HepG2 (cell line): Measurements from ENCODE around the gene HEMK1. TPM values are rescaled to one million over a fixed set of nuclear protein-coding genes. Genes with fewer than 3 reads are reported as not detected.

ENCODE experiments used
- ATAC-seq: fragments of 200-7000 bp; cut with Tn5 transposase; 3 replicates; pipeline ENCODE4 v1.9.1; 2020; ENCODE audit warnings: mild to moderate bottlenecking, moderate library complexity
- BruUV-seq: library from RNA; stranded (reverse); fragments of 400-500 nt; replicated peaks from 2 replicates; lab custom pipeline; 2021; lab: Mats Ljungman, UMichigan
- CTCF ChIA-PET: fragments of 300-600 bp; formaldehyde crosslinking; extraction: SDS; loops from one replicate; lab custom pipeline; 2021; ENCODE audit warnings: low total read pairs, inconsistent platforms, low intra/inter-chr PET ratio; lab: Yijun Ruan, JAX
- POLR2A ChIA-PET: fragments of 350-600 bp; sonication (Branson Sonifier 250); formaldehyde crosslinking; loops from one replicate; lab custom pipeline; 2020; ENCODE audit warnings: antibody characterized with exemption, inconsistent platforms; lab: Yijun Ruan, JAX
- DNase-seq: peaks from one replicate; pipeline ENCODE4 v3.0.0-alpha.2; 2015; ENCODE audit warnings: low spot score
- FAIRE-seq: peaks from 3 replicates; lab custom pipeline; 2011; peaks lifted over from hg19 to GRCh38; lab: Jason Lieb, UNC
- H2AFZ ChIP-seq: one replicate; pipeline ENCODE4 v1.6.1; 2011; ENCODE audit warnings: low read length, inconsistent platforms
- H3K27ac ChIP-seq: fragments of 300-600 bp; 3 replicates; pipeline ENCODE4 v1.8.0; 2011; ENCODE audit warnings: mixed run types, mild to moderate bottlenecking, mixed read lengths, low read length, inconsistent platforms; ENCODE audit not compliant: insufficient read depth; ENCODE audit errors: extremely low read length
- H3K27me3 ChIP-seq, 2 experiments: fragments of 200-600 bp in 1 of 2; 2 replicates in 1 of 2; 3 replicates in 1 of 2; pipeline versions ENCODE4 v1.6.0 to v1.8.0; 2011; ENCODE audit warnings: low read length in 2 of 2, mild to moderate bottlenecking in 2 of 2, moderate library complexity in 2 of 2, inconsistent platforms in 1 of 2; ENCODE audit not compliant: insufficient read depth in 2 of 2, control insufficient read depth in 1 of 2
- H3K36me3 ChIP-seq, 2 experiments: fragments of 200-600 bp in 1 of 2; replicated peaks in 1 of 2; 2 replicates in 1 of 2; 3 replicates in 1 of 2; pipeline versions ENCODE4 v1.5.1 to v1.8.0; 2011; ENCODE audit warnings: low read length in 2 of 2, inconsistent platforms in 1 of 2; ENCODE audit not compliant: insufficient read depth in 2 of 2, control insufficient read depth in 1 of 2
- H3K4me1 ChIP-seq: 2 replicates; pipeline ENCODE4 v1.5.1; 2012; ENCODE audit warnings: low read length, inconsistent platforms; ENCODE audit not compliant: insufficient read depth
- H3K4me2 ChIP-seq: 2 replicates; pipeline ENCODE4 v1.6.0; 2011; ENCODE audit warnings: low read depth, low read length, inconsistent platforms
- H3K4me3 ChIP-seq, 3 experiments: fragments of 200-600 bp in 1 of 3; sonication (generic), shearing (Covaris generic) in 1 of 3; replicated peaks in 1 of 3; 2 replicates each; pipeline ENCODE4 v1.5.1; 2011 to 2016; ENCODE audit warnings: low read length in 3 of 3, inconsistent platforms in 2 of 3, low read depth in 2 of 3, mild to moderate bottlenecking in 2 of 3, control low read depth in 1 of 3, mixed read lengths in 1 of 3; ENCODE audit not compliant: insufficient read depth in 1 of 3
- H3K79me2 ChIP-seq: one replicate; pipeline ENCODE4 v1.6.1; 2011; ENCODE audit warnings: low read length, inconsistent platforms; ENCODE audit not compliant: insufficient read depth
- H3K9ac ChIP-seq: 2 replicates; pipeline ENCODE4 v1.6.0; 2011; ENCODE audit warnings: mild to moderate bottlenecking, low read depth, low read length, inconsistent platforms; ENCODE audit not compliant: insufficient read depth
- H3K9me3 ChIP-seq: 2 replicates; pipeline ENCODE4 v1.5.1; 2012; ENCODE audit warnings: mild to moderate bottlenecking, low read length
- H4K20me1 ChIP-seq: 2 replicates; pipeline ENCODE4 v1.6.0; 2011; ENCODE audit warnings: inconsistent platforms, mild to moderate bottlenecking, low read length, moderate library complexity; ENCODE audit not compliant: insufficient read depth
- CAMTA2 ChIP-seq: sonication (generic); formaldehyde crosslinking; IDR thresholded peaks from 2 replicates; pipeline ENCODE4 v1.4.0; 2020; ENCODE audit warnings: mild to moderate bottlenecking, missing genetic modification reagents, borderline replicate concordance
- HIVEP1 ChIP-seq: sonication (generic); formaldehyde crosslinking; IDR thresholded peaks from 2 replicates; pipeline ENCODE4 v1.4.0; 2020; ENCODE audit warnings: mild to moderate bottlenecking, missing genetic modification reagents
- HNRNPLL ChIP-seq: fragments of 200-400 bp; formaldehyde crosslinking; IDR thresholded peaks from 2 replicates; pipeline ENCODE4 v1.6.1; 2017; ENCODE audit warnings: mild to moderate bottlenecking, low read depth, low read length; ENCODE audit not compliant: poor library complexity, severe bottlenecking
- MXD3 ChIP-seq: IDR thresholded peaks from 2 replicates; pipeline ENCODE4 v1.6.1; 2016; ENCODE audit warnings: mild to moderate bottlenecking, missing biosample characterization, missing genetic modification reagents
- PTBP1 ChIP-seq: fragments of 200-400 bp; formaldehyde crosslinking; IDR thresholded peaks from 2 replicates; pipeline ENCODE4 v1.6.1; 2018; ENCODE audit warnings: low read length, low read depth; ENCODE audit not compliant: poor library complexity, severe bottlenecking
- SALL1 ChIP-seq: sonication (generic); formaldehyde crosslinking; IDR thresholded peaks from 2 replicates; pipeline ENCODE4 v1.8.0; 2022; ENCODE audit warnings: mild to moderate bottlenecking, missing genetic modification reagents
- SETDB1 ChIP-seq: sonication (generic); formaldehyde crosslinking; IDR thresholded peaks from 2 replicates; pipeline ENCODE4 v1.5.1; 2020; ENCODE audit warnings: missing genetic modification reagents, mild to moderate bottlenecking, borderline replicate concordance
- SNAPC2 ChIP-seq: sonication (generic); formaldehyde crosslinking; IDR thresholded peaks from 2 replicates; pipeline ENCODE4 v1.8.1; 2022; ENCODE audit warnings: mild to moderate bottlenecking, missing genetic modification reagents
- U2AF1 ChIP-seq: fragments of 200-400 bp; formaldehyde crosslinking; optimal IDR thresholded peaks from 2 replicates; pipeline ENCODE3; 2017; ENCODE audit warnings: mild to moderate bottlenecking, low read depth, low read length
- ZFP1 ChIP-seq: IDR thresholded peaks from 2 replicates; pipeline ENCODE4 v1.6.1; 2016
- ZNF331 ChIP-seq: sonication (generic); formaldehyde crosslinking; IDR thresholded peaks from 2 replicates; pipeline ENCODE4 v1.4.0; 2020; ENCODE audit warnings: missing genetic modification reagents
- ZNF350 ChIP-seq: sonication (generic); formaldehyde crosslinking; IDR thresholded peaks from 2 replicates; pipeline ENCODE4 v1.4.0; 2020; ENCODE audit warnings: mild to moderate bottlenecking, low read depth, missing genetic modification reagents, borderline replicate concordance
- ZNF414 ChIP-seq: sonication (generic); formaldehyde crosslinking; IDR thresholded peaks from 2 replicates; pipeline ENCODE4 v1.5.0; 2020; ENCODE audit warnings: missing genetic modification reagents
- WGBS: methylation state at CpG from one replicate; pipeline ENCODE4 v1.1.6; 2017; ENCODE audit warnings: low lambda C conversion rate; 5-methylcytosine and 5-hydroxymethylcytosine counted together
- in situ Hi-C: cut with HindIII; loops from 2 replicates; pipeline ENCODE4 v1.10.0; 2017; ENCODE audit warnings: low pct_unique_long_range_greater_than_20kb; ENCODE audit not compliant: extremely low pct_ligation_motif_present
- intact Hi-C: fragments of 100-400 bp; cut with micrococcal nuclease; formaldehyde crosslinking; loops from one replicate; pipeline ENCODE4 v1.10.0; 2022; ENCODE audit not compliant: unreplicated experiment
- polyA plus RNA-seq, 8 experiments: library from polyadenylated mRNA; depleted of rRNA in 3 of 8; stranded (reverse) in 7 of 8; unstranded in 1 of 8; fragments of >200 nt; fragmentation: Illumina TruSeq in 4 of 8; extraction: Trizol in 4 of 8; gene quantifications; 2 replicates each; pipeline versions ENCODE4 v1.2.1 to v1.2.3, GENCODE V29; 2011 to 2016; ENCODE audit warnings: low read depth in 4 of 8, missing spikeins in 1 of 8, mixed read lengths in 1 of 8; ENCODE audit not compliant: insufficient read depth in 1 of 8
- total RNA-seq, 5 experiments: library from RNA; depleted of rRNA; stranded (reverse); fragments of >200 nt; fragmentation: Illumina TruSeq; extraction: Trizol; gene quantifications; 2 replicates each; pipeline ENCODE4 v1.2.3, GENCODE V29; 2016; ENCODE audit warnings: low read depth in 1 of 5
- TF ChIP-seq, protein P1 (sequence below): sonication (generic); formaldehyde crosslinking; IDR thresholded peaks from 2 replicates; pipeline ENCODE4 v1.5.0; 2020; ENCODE audit warnings: missing genetic modification reagents
- TF ChIP-seq, protein P2 (sequence below): sonication (generic); formaldehyde crosslinking; IDR thresholded peaks from 2 replicates; pipeline ENCODE4 v1.5.1; 2020; ENCODE audit warnings: missing genetic modification reagents, mild to moderate bottlenecking, borderline replicate concordance
- TF ChIP-seq, protein P3 (sequence below): sonication (generic); formaldehyde crosslinking; IDR thresholded peaks from 2 replicates; pipeline ENCODE4 v1.9.0; 2022; ENCODE audit warnings: missing genetic modification reagents, mild to moderate bottlenecking, borderline replicate concordance

Gene HEMK1
- total and polyA plus RNA-seq, 2 of the 13 experiments (the other 11 are each of a cell fraction or from before 2014, with no cell fraction given): 9.8 to 12.6 TPM

- WGBS: no CpG with 5 or more reads among the region's 1 CpG
- no TSS peak for BruUV-seq
- H3K36me3 ChIP-seq: no peaks in the 10 kb centered on the region; a peak in 2 of 5 replicates
- H3K27me3 ChIP-seq: peaks cover 0 to 1% of the 10 kb centered on the region in 2 experiments; a peak in 1 of 5 replicates
- H3K27ac ChIP-seq: no peak overlapping the region
- no peak overlapping the region for H3K4me2 ChIP-seq
- ATAC-seq (peak; percentile 47), DNase-seq (peak; percentile 66), FAIRE-seq (peak; percentile 94)
- POLR2A ChIA-PET: interaction anchor here (0.9 to 2.3 kb wide), 5 partner anchors 17 to 44 kb away, joined by 3 to 12 read pairs (median 4); partner anchors contain the start of gene CISH
- intact Hi-C loops (loop anchor here (1.0 to 2.0 kb wide), 2 partner anchors 17 to 42 kb away; no protein-coding TSS in a partner anchor), in situ Hi-C loops (loop anchor here (5.0 kb wide), 3 partner anchors 40 to 810 kb away; partner anchors contain the start of gene CISH)
- peaks cover 47% of the 10 kb centered on the region for H3K4me1 ChIP-seq
- H4K20me1 ChIP-seq: no peaks in the 10 kb centered on the region
- H3K79me2 ChIP-seq: no peaks in the 10 kb centered on the region
- CTCF ChIA-PET: interaction anchor here (1.5 to 7.2 kb wide), 2 partner anchors 42 to 81 kb away, joined by 4 to 182 read pairs; partner anchors contain the start of genes CISH and MAPKAPK3
- H3K9me3 ChIP-seq: no peaks in the 10 kb centered on the region
- H3K9ac ChIP-seq: no peak overlapping the region
- no peak overlapping the region for H2AFZ ChIP-seq
- H3K4me3 ChIP-seq: no peak overlapping the region
- TF ChIP-seq HIVEP1 (no peak), SETDB1 (CRISPR knock-in tag) (no peak), SALL1 (CRISPR knock-in tag) (peak; percentile 51; the same call in 1 of the 2 replicates), SNAPC2 (CRISPR knock-in tag) (no peak), PTBP1 (no peak), ZNF414 (CRISPR knock-in tag) (no peak), CAMTA2 (CRISPR knock-in tag) (0 out of 2 replicates have a peak, but pooled peaks have one; percentile 15), ZNF350 (CRISPR knock-in tag) (no peak), U2AF1 (no peak), ZNF331 (0 out of 2 replicates have a peak, but pooled peaks have one; percentile 17), HNRNPLL (no peak), MXD3 (no peak), ZFP1 (CRISPR knock-in tag) (no peak)
- TF ChIP-seq, protein P1, sequence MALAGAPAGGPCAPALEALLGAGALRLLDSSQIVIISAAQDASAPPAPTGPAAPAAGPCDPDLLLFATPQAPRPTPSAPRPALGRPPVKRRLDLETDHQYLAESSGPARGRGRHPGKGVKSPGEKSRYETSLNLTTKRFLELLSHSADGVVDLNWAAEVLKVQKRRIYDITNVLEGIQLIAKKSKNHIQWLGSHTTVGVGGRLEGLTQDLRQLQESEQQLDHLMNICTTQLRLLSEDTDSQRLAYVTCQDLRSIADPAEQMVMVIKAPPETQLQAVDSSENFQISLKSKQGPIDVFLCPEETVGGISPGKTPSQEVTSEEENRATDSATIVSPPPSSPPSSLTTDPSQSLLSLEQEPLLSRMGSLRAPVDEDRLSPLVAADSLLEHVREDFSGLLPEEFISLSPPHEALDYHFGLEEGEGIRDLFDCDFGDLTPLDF (CRISPR knock-in tag): no peak
- TF ChIP-seq, protein P2, sequence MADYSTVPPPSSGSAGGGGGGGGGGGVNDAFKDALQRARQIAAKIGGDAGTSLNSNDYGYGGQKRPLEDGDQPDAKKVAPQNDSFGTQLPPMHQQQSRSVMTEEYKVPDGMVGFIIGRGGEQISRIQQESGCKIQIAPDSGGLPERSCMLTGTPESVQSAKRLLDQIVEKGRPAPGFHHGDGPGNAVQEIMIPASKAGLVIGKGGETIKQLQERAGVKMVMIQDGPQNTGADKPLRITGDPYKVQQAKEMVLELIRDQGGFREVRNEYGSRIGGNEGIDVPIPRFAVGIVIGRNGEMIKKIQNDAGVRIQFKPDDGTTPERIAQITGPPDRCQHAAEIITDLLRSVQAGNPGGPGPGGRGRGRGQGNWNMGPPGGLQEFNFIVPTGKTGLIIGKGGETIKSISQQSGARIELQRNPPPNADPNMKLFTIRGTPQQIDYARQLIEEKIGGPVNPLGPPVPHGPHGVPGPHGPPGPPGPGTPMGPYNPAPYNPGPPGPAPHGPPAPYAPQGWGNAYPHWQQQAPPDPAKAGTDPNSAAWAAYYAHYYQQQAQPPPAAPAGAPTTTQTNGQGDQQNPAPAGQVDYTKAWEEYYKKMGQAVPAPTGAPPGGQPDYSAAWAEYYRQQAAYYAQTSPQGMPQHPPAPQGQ: 0 out of 2 replicates have a peak, but pooled peaks have one; percentile 43
- TF ChIP-seq, protein P3, sequence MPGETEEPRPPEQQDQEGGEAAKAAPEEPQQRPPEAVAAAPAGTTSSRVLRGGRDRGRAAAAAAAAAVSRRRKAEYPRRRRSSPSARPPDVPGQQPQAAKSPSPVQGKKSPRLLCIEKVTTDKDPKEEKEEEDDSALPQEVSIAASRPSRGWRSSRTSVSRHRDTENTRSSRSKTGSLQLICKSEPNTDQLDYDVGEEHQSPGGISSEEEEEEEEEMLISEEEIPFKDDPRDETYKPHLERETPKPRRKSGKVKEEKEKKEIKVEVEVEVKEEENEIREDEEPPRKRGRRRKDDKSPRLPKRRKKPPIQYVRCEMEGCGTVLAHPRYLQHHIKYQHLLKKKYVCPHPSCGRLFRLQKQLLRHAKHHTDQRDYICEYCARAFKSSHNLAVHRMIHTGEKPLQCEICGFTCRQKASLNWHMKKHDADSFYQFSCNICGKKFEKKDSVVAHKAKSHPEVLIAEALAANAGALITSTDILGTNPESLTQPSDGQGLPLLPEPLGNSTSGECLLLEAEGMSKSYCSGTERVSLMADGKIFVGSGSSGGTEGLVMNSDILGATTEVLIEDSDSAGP (CRISPR knock-in tag): no peak; the same call in 1 of the 2 replicates
Observed at GRCh38 chr3:50572158-50572557, 2.8 kb downstream of the HEMK1 start.
